ENCODE data around the gene PNPLA7. TPM values are rescaled to one million over a fixed set of nuclear protein-coding genes. Genes with fewer than 3 reads are reported as not detected.
"Not testable (repeated sequence)": the region's sequence is repeated elsewhere in the genome, so short reads cannot be mapped to it uniquely, and the experiment has no call there.

PNPLA7 gene
- total RNA-seq, 1 donor from 2014 or later, result 8.8 TPM

- H3K27me3 Mint-ChIP-seq, result no peaks in the 10 kb centered on the region
- H3K4me3 Mint-ChIP-seq (ENCODE audit: low read depth), result no peak overlapping the region
Observed at GRCh38 chr9:137410891-137411249, 139.3 kb downstream of the PNPLA7 start.

GRCh38 chr9:137410236-137410890 is 139.8 kb downstream of the PNPLA7 start:
- not testable (repeated sequence) for H3K36me3 Mint-ChIP-seq (ENCODE audit: insufficient read depth); DNase-seq (ENCODE audit: low spot score, unreplicated experiment); H3K27me3 Mint-ChIP-seq; H3K27ac Mint-ChIP-seq; H3K4me3 Mint-ChIP-seq (ENCODE audit: low read depth); H3K9me3 Mint-ChIP-seq (ENCODE audit: low read depth); H3K4me1 Mint-ChIP-seq (ENCODE audit: low read depth)

More at GRCh38 chr9:137410891-137411249, 139.3 kb downstream of the PNPLA7 start:
- no peak for TF ChIP-seq CTCF (IDR thresholded peaks at IDR 0.05; ENCODE audit: unreplicated experiment)
- no peaks in the 10 kb centered on the region for H3K4me1 Mint-ChIP-seq (ENCODE audit: low read depth)
- H3K9me3 Mint-ChIP-seq (ENCODE audit: low read depth), result no peaks in the 10 kb centered on the region
- H3K27ac Mint-ChIP-seq, result no peak overlapping the region
- peaks cover 6% of the 10 kb centered on the region for H3K36me3 Mint-ChIP-seq (ENCODE audit: insufficient read depth)
- no peak for DNase-seq (ENCODE audit: low spot score, unreplicated experiment)

Small RNA genes lying within 50 kb of the gene (microRNA-seq; reads per million reads assigned to microRNA genes)
- gene MIR7114 (ENCODE audit: borderline number of aligned reads, unreplicated experiment), result 4.8 reads per million

Other genes starting within 250 kb of the PNPLA7 start
- 24.0 and 27.1 TPM in 2 replicates for gene NRARP, start 248.1 kb downstream of the PNPLA7 start, total RNA-seq
- gene EXD3, start 127.2 kb downstream of the PNPLA7 start, total RNA-seq, result 31.7 and 33.8 TPM in 2 replicates
- 15.3 and 16.3 TPM in 2 replicates for gene NOXA1, start 127.0 kb downstream of the PNPLA7 start, total RNA-seq
- 2.7 and 3.2 TPM in 2 replicates for gene ENTPD8, start 109.0 kb downstream of the PNPLA7 start, total RNA-seq
- gene NSMF, start 91.1 kb downstream of the PNPLA7 start, total RNA-seq, result 57.4 and 59.8 TPM in 2 replicates
- gene MRPL41, start 1.5 kb upstream of the PNPLA7 start, total RNA-seq, result 27.9 and 30.2 TPM in 2 replicates
- 58.8 and 64.0 TPM in 2 replicates for gene DPH7, start 28.5 kb upstream of the PNPLA7 start, total RNA-seq
- 35.7 and 38.8 TPM in 2 replicates for gene ZMYND19, start 40.1 kb upstream of the PNPLA7 start, total RNA-seq
- 64.0 and 74.9 TPM in 2 replicates for gene ARRDC1, start 55.3 kb upstream of the PNPLA7 start, total RNA-seq
- 159 and 167 TPM in 2 replicates for gene EHMT1, start 68.6 kb upstream of the PNPLA7 start, total RNA-seq

All from progenitor cell of endocrine pancreas (in vitro differentiated cells).